ENCODE results near the gene ATXN10. TPM values are rescaled to one million over a fixed set of nuclear protein-coding genes. Genes with fewer than 3 reads are reported as not detected.

ATXN10 gene
- total and polyA plus RNA-seq, 2 of the 8 experiments (the other 6 are each of a cell fraction or from before 2014, with no cell fraction given) = 134 to 210 TPM

- no peak for DNase-seq (ENCODE audit: low read depth in 1 of 2, low spot score in 2 of 2)
- Histone ChIP-seq H3K4me1 (replicated peaks in 1 of 4; ENCODE audit: control insufficient read depth in 3 of 4, insufficient read depth in 4 of 4, low read length in 3 of 4) (peaks cover 0 to 11% (median 3%) of the 10 kb centered on the region in 4 experiments; a peak in 3 of 7 replicates), H2BK5ac (ENCODE audit: low read depth, low read length) (no peak overlapping the region), H3K4me3 (ENCODE audit: extremely low read depth in 1 of 4, insufficient read depth in 2 of 4, low read depth in 3 of 4, low read length in 4 of 4) (peak overlapping the region; percentile 57 to 93 (median 86)), H2BK20ac (ENCODE audit: low read length) (no peak overlapping the region), H3K56ac (replicated peaks; ENCODE audit: insufficient read length, low read depth, low read length) (peak overlapping the region; percentile 51), H4K91ac (replicated peaks; ENCODE audit: insufficient read length, low read length) (peak overlapping the region; percentile 4), H3K36me3 (ENCODE audit: control insufficient read depth in 2 of 4, insufficient read depth in 4 of 4, low read length in 3 of 4) (peaks cover 0 to 4% (median 0%) of the 10 kb centered on the region in 4 experiments; a peak in 1 of 8 replicates), H3K4ac (replicated peaks; ENCODE audit: insufficient read length, low read depth, low read length) (no peak overlapping the region), H4K5ac (ENCODE audit: insufficient read length, low read depth, low read length) (no peak overlapping the region), H3K79me1 (ENCODE audit: low read depth, low read length) (peaks cover 7% of the 10 kb centered on the region), H3K23me2 (ENCODE audit: low read depth, low read length) (peaks cover 7% of the 10 kb centered on the region; the same call in 1 of the 2 replicates), H4K20me1 (replicated peaks in 1 of 2; ENCODE audit: control insufficient read depth in 1 of 2, insufficient read depth in 2 of 2, low read length in 2 of 2) (peaks cover 11 to 20% of the 10 kb centered on the region in 2 experiments), H3K79me2 (ENCODE audit: control insufficient read depth in 1 of 2, insufficient read depth in 2 of 2, low read length in 2 of 2) (peaks cover 32 to 58% of the 10 kb centered on the region in 2 experiments), H2BK15ac (ENCODE audit: low read length) (no peak overlapping the region), H3K14ac (ENCODE audit: insufficient read length) (no peak overlapping the region), H2BK120ac (replicated peaks; ENCODE audit: low read depth, low read length) (no peak overlapping the region), H3K27ac (ENCODE audit: low read depth, low read length) (peak overlapping the region; percentile 94), H4K8ac (ENCODE audit: extremely low read depth, insufficient read depth, low read length) (no peak overlapping the region), H2AFZ (ENCODE audit: low read length) (no peak overlapping the region), H3K9me3 (ENCODE audit: insufficient read depth in 2 of 2, low read depth in 1 of 2, low read length in 1 of 2) (no peaks in the 10 kb centered on the region), H3K4me2 (ENCODE audit: insufficient read depth in 1 of 2, low read depth in 2 of 2, low read length in 2 of 2) (peak overlapping the region; percentile 64 to 91), H2AK5ac (ENCODE audit: low read depth, low read length) (no peak overlapping the region), H2BK12ac (ENCODE audit: low read depth, low read length) (no peak overlapping the region), H3K9ac (replicated peaks in 1 of 4; ENCODE audit: extremely low read depth in 1 of 4, low read depth in 3 of 4, low read length in 3 of 4) (peak overlapping the region; percentile 72 to 90 (median 82)), H3K23ac (ENCODE audit: insufficient read length) (no peak overlapping the region), H3K27me3 (replicated peaks in 1 of 4; ENCODE audit: control insufficient read depth in 3 of 4, extremely low read depth in 1 of 4, insufficient read depth in 3 of 4, low read length in 3 of 4) (no peaks in the 10 kb centered on the region), H3K18ac (ENCODE audit: extremely low read depth, low read length) (no peak overlapping the region)
- no peak for FAIRE-seq
- CTCF ChIA-PET (ENCODE audit: partially characterized antibody) = interaction anchor here (1.0 to 1.3 kb wide), 3 partner anchors 13 to 194 kb away, joined by 3 to 4 read pairs (median 4); no protein-coding TSS in a partner anchor
- TF ChIP-seq POU5F1 (IDR thresholded peaks at IDR 0.05; ENCODE audit: low read depth, low read length) (no peak), EZH2 (IDR thresholded peaks at IDR 0.05; ENCODE audit: low read depth, low read length, severe bottlenecking) (no peak), NANOG (IDR thresholded peaks at IDR 0.05; ENCODE audit: insufficient read depth, low read depth, low read length, poor library complexity, severe bottlenecking) (no peak), JUND (IDR thresholded peaks at IDR 0.05; ENCODE audit: low read length) (no peak), SAP30 (IDR thresholded peaks at IDR 0.05; ENCODE audit: insufficient read depth, insufficient replicate concordance, low read length) (peak; percentile 73)
- WGBS, 2 experiments (ENCODE audit: extremely low coverage in 1 of 2, insufficient coverage in 1 of 2, insufficient read length in 1 of 2, insufficient replicate concordance in 2 of 2, low coverage in 1 of 2, low lambda C conversion rate in 2 of 2, missing lambda C conversion rate in 1 of 2) = 19% methylated on average over 14 of the region's 14 CpGs; no CpG with 5 or more reads in 1 of the 2 experiments
- POLR2A ChIA-PET (ENCODE audit: partially characterized antibody) = no interaction called here
Observed at GRCh38 chr22:45672564-45673481, 1.2 kb downstream of the ATXN10 start.

Data from H1 (cell line).